GM12878 (cell line): Measurements from ENCODE around the gene RNU11. TPM values are rescaled to one million over a fixed set of nuclear protein-coding genes. Genes with fewer than 3 reads are reported as not detected.
"Not testable (repeated sequence)": the region's sequence is repeated elsewhere in the genome, so short reads cannot be mapped to it uniquely, and the experiment has no call there.

Source experiments
- ATAC-seq: fragments of 200-7000 bp; cut with Tn5 transposase; 3 replicates; pipeline ENCODE4 v1.9.1; 2020; ENCODE audit warnings: mild to moderate bottlenecking, moderate library complexity
- BruUV-seq: library from RNA; stranded (reverse); fragments of 400-500 nt; replicated peaks from 2 replicates; lab custom pipeline; 2021; lab: Mats Ljungman, UMichigan
- CTCF ChIA-PET: fragments of 300-600 bp; sonication (Branson Sonifier 250); formaldehyde crosslinking; extraction: SDS; loops from one replicate; lab custom pipeline; 2021; ENCODE audit warnings: inconsistent platforms; lab: Yijun Ruan, JAX
- POLR2A ChIA-PET: fragments of 350-600 bp; formaldehyde crosslinking; extraction: SDS; loops from one replicate; lab custom pipeline; 2021; ENCODE audit warnings: inconsistent platforms; lab: Charles Lee
- RAD21 ChIA-PET: fragments of 300-600 bp; sonication (Branson Sonifier 250); formaldehyde crosslinking; loops from one replicate; lab custom pipeline; 2023; ENCODE audit warnings: antibody characterized with exemption; ENCODE audit not compliant: unreplicated experiment; lab: Charles Lee
- SMC1A ChIA-PET: fragments of 300-600 bp; sonication (Branson Sonifier 250); formaldehyde crosslinking; loops from one replicate; lab custom pipeline; 2023; ENCODE audit not compliant: unreplicated experiment, uncharacterized antibody; lab: Charles Lee
- DNase-seq: peaks from one replicate; pipeline ENCODE4 v3.0.0-alpha.2; 2011; ENCODE audit warnings: low read depth, low spot score
- FAIRE-seq: peaks from 3 replicates; lab custom pipeline; 2011; peaks lifted over from hg19 to GRCh38; lab: Jason Lieb, UNC
- H2AFZ ChIP-seq: 2 replicates; pipeline ENCODE4 v1.6.0; 2011; ENCODE audit warnings: low read depth, low read length, control low read depth; ENCODE audit not compliant: control insufficient read depth
- H3K27ac ChIP-seq: 2 replicates; pipeline ENCODE4 v1.5.1; 2011; ENCODE audit warnings: control low read depth; ENCODE audit not compliant: control insufficient read depth, insufficient read depth
- H3K27me3 ChIP-seq, 2 experiments: replicated peaks in 1 of 2; 2 replicates each; pipeline versions ENCODE4 v1.6.0 to v1.6.1; 2011; ENCODE audit warnings: low read length in 1 of 2; ENCODE audit not compliant: control insufficient read depth in 2 of 2, insufficient read depth in 2 of 2
- H3K36me3 ChIP-seq, 2 experiments: 2 replicates each; pipeline ENCODE4 v1.5.1; 2011; ENCODE audit warnings: low read length in 1 of 2; ENCODE audit not compliant: control insufficient read depth in 2 of 2, insufficient read depth in 2 of 2
- H3K4me1 ChIP-seq: 2 replicates; pipeline ENCODE4 v1.6.1; 2011; ENCODE audit warnings: mild to moderate bottlenecking, low read length, moderate library complexity, mixed read lengths; ENCODE audit not compliant: control insufficient read depth, insufficient read depth
- H3K4me2 ChIP-seq: 2 replicates; pipeline ENCODE4 v1.6.0; 2011; ENCODE audit warnings: control low read depth; ENCODE audit not compliant: control insufficient read depth, insufficient read depth
- H3K4me3 ChIP-seq: fragments of 200-600 bp; sonication (generic); 2 replicates; pipeline ENCODE4 v1.5.1; 2016
- H3K79me2 ChIP-seq: 2 replicates; pipeline ENCODE4 v1.6.0; 2011; ENCODE audit warnings: low read length; ENCODE audit not compliant: control insufficient read depth, insufficient read depth
- H3K9ac ChIP-seq: 2 replicates; pipeline ENCODE4 v1.8.0; 2011; ENCODE audit warnings: low read length, control low read depth, mixed read lengths; ENCODE audit not compliant: control insufficient read depth, insufficient read depth
- H3K9me3 ChIP-seq: replicated peaks from 3 replicates; pipeline ENCODE4 v1.5.1; 2011; ENCODE audit warnings: mild to moderate bottlenecking, low read length; ENCODE audit not compliant: control insufficient read depth, insufficient read depth
- H4K20me1 ChIP-seq: 2 replicates; pipeline ENCODE4 v1.6.0; 2011; ENCODE audit not compliant: control insufficient read depth, insufficient read depth
- ZNF217 ChIP-seq: fragments of 450-650 bp; IDR thresholded peaks from 2 replicates; pipeline ENCODE4 v1.6.1; 2017; ENCODE audit warnings: antibody characterized with exemption, mild to moderate bottlenecking
- ZNF592 ChIP-seq: fragments of 450-650 bp; IDR thresholded peaks from 2 replicates; pipeline ENCODE4 v1.6.1; 2017; ENCODE audit warnings: mild to moderate bottlenecking, moderate library complexity
- WGBS: methylation state at CpG from one replicate; pipeline ENCODE4 v1.1.6; 2016; ENCODE audit warnings: low lambda C conversion rate; ENCODE audit not compliant: insufficient replicate concordance, insufficient coverage; ENCODE audit errors: missing lambda C conversion rate; 5-methylcytosine and 5-hydroxymethylcytosine counted together
- in situ Hi-C: fragments of 300-500 bp; cut with MboI; formaldehyde crosslinking; loops from 9 replicates; pipeline ENCODE4 v1.14.3; 2018; ENCODE audit warnings: mixed read lengths
- intact Hi-C: fragments of 100-400 bp; cut with micrococcal nuclease; formaldehyde crosslinking; loops from one replicate; pipeline ENCODE4 v1.14.2; 2022; ENCODE audit not compliant: unreplicated experiment
- polyA plus RNA-seq, 11 experiments: library from polyadenylated mRNA; depleted of rRNA in 4 of 11; unstranded in 6 of 11; stranded (reverse) in 5 of 11; fragments of >200 nt; fragmentation: Nextera tagmentation in 4 of 11; fragmentation: Illumina TruSeq in 1 of 11; extraction: Ambion mirVana in 4 of 11; extraction: Trizol in 1 of 11; gene quantifications; 1 replicate in 1 of 11; 2 replicates in 10 of 11; pipeline versions ENCODE4 v1.2.1 to v1.2.3, GENCODE V29; 2011 to 2016; ENCODE audit warnings: inconsistent platforms in 2 of 11, missing spikeins in 2 of 11, low read depth in 1 of 11
- total RNA-seq, 4 experiments: library from RNA; depleted of rRNA in 3 of 4; stranded (reverse); fragments of >200 nt in 3 of 4; fragmentation: Illumina TruSeq in 1 of 4; extraction: Trizol in 1 of 4; gene quantifications; 2 replicates each; pipeline versions ENCODE4 v1.2.1 to v1.2.3, GENCODE V29; 2013 to 2021

RNU11 gene
- total and polyA plus RNA-seq, 10 of the 15 experiments (the other 5 are each of a cell fraction or from before 2014, with no cell fraction given): under 0.01 TPM; not detected in 9

GRCh38 chr1:28644494-28644893 lies 3.9 kb upstream of the RNU11 start:
- TF ChIP-seq ZNF217 (no peak), ZNF592 (no peak)
- no TSS peak for BruUV-seq
- CTCF ChIA-PET: interaction anchor here (0.7 to 3.8 kb wide), 7 partner anchors 25 to 233 kb away, joined by 3 to 31 read pairs (median 6); partner anchors contain the start of gene YTHDF2
- POLR2A ChIA-PET: interaction anchor here (0.6 to 5.2 kb wide), 11 partner anchors 23 to 788 kb away, joined by 3 to 43 read pairs (median 5); partner anchors contain the start of genes GMEB1, MED18 and YTHDF2
- SMC1A ChIA-PET: interaction anchor here (0.6 to 3.3 kb wide), 6 partner anchors 24 to 538 kb away, joined by 3 to 21 read pairs (median 10); partner anchors contain the start of genes GMEB1, SRSF4 and YTHDF2
- peak overlapping the region; percentile 93 for H3K4me2 ChIP-seq
- ATAC-seq: no peak
- H4K20me1 ChIP-seq: no peaks in the 10 kb centered on the region
- H3K4me1 ChIP-seq: peaks cover 13% of the 10 kb centered on the region
- no peaks in the 10 kb centered on the region for H3K36me3 ChIP-seq
- no peaks in the 10 kb centered on the region for H3K9me3 ChIP-seq
- RAD21 ChIA-PET: interaction anchor here (0.9 to 3.1 kb wide), 5 partner anchors 24 to 111 kb away, joined by 3 to 26 read pairs (median 10); partner anchors contain the start of genes GMEB1 and YTHDF2
- peak overlapping the region; percentile 90 for H3K27ac ChIP-seq
- intact Hi-C loops: loop anchor here (5.0 kb wide), 1 partner anchor 127 kb away; no protein-coding TSS in a partner anchor
- peak overlapping the region; percentile 95 for H3K9ac ChIP-seq
- peaks cover 30% of the 10 kb centered on the region for H3K79me2 ChIP-seq
- peak overlapping the region; percentile 75; the same call in 1 of the 2 replicates for H2AFZ ChIP-seq
- in situ Hi-C loops: loop anchor here (5.0 kb wide), 1 partner anchor 233 kb away; no protein-coding TSS in a partner anchor
- no peak for FAIRE-seq
- no peaks in the 10 kb centered on the region for H3K27me3 ChIP-seq
- DNase-seq: no peak
- H3K4me3 ChIP-seq: peak overlapping the region; percentile 92
- WGBS: 96% methylated on average over 3 of the region's 3 CpGs

- intact Hi-C loops: not testable (repeated sequence)
These were observed 3.0 kb upstream of the RNU11 start for GRCh38 chr1:28645406-28645805.

More at GRCh38 chr1:28645406-28645805, 3.0 kb upstream of the RNU11 start:
- H3K4me1 ChIP-seq: peaks cover 13% of the 10 kb centered on the region
- ATAC-seq, H3K9me3 ChIP-seq, H4K20me1 ChIP-seq, FAIRE-seq, H3K27me3 ChIP-seq, in situ Hi-C loops, BruUV-seq, H2AFZ ChIP-seq, H3K4me3 ChIP-seq, H3K4me2 ChIP-seq, H3K9ac ChIP-seq, H3K36me3 ChIP-seq, DNase-seq, H3K27ac ChIP-seq: not testable (repeated sequence)
- CTCF ChIA-PET: interaction anchor here (3.6 to 3.8 kb wide), 2 partner anchors 91 to 232 kb away, joined by 18 to 31 read pairs; partner anchors contain the start of gene YTHDF2
- SMC1A ChIA-PET: interaction anchor here (2.8 to 3.3 kb wide), 3 partner anchors 23 to 231 kb away, joined by 17 to 21 read pairs (median 18); partner anchors contain the start of genes GMEB1 and YTHDF2
- H3K79me2 ChIP-seq: peaks cover 27% of the 10 kb centered on the region
- POLR2A ChIA-PET: interaction anchor here (0.7 to 5.2 kb wide), 5 partner anchors 23 to 399 kb away, joined by 3 to 43 read pairs (median 4); partner anchors contain the start of genes GMEB1 and MED18
- RAD21 ChIA-PET: interaction anchor here (0.6 kb wide), 1 partner anchor 161 kb away, joined by 3 read pairs; no protein-coding TSS in a partner anchor
- WGBS: over 99% methylated on average over 11 of the region's 11 CpGs
